GM12892 (cell line): ENCODE results near the gene RPL7A.

Source experiments
- POLR2A ChIP-seq: IDR thresholded peaks from 2 replicates; pipeline ENCODE4 v1.6.1; 2011; ENCODE audit warnings: low read depth, low read length, control low read depth
- POLR2AphosphoS5 ChIP-seq: IDR thresholded peaks from 2 replicates; pipeline ENCODE4 v1.6.1; 2011; ENCODE audit warnings: low read depth, low read length, control low read depth
- TAF1 ChIP-seq: IDR thresholded peaks from 2 replicates; pipeline ENCODE4 v1.6.1; 2011; ENCODE audit warnings: low read depth, mild to moderate bottlenecking, control low read depth, low read length, borderline replicate concordance

DNA sequence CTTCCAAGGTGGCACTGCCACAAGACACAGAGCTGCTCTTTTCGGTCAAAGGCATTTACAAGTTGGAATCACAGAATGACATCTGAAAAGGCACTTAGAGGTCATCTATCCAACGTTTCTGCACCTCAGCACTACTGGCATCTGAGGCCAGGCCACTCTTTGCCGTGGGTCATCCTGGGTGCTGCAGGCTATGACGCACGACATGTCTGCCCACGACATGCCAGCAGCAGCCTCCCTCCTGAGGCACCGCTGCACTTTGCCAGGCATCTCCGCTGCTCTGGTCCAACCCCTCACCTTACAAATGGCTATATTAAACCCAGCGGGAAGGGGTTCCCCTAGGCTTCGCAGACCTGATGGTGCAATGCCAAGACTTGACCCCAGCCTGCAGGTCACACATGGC lies 19.8 kb downstream of the RPL7A start:
- TF ChIP-seq POLR2A (no peak), POLR2AphosphoS5 (no peak), TAF1 (no peak)
